GM13977 (cell line): ENCODE results near the gene STAG1.

Source experiments
- DNase-seq: peaks from one replicate; pipeline ENCODE4 v3.0.0; 2012; ENCODE audit warnings: low spot score
- CTCF ChIP-seq: IDR thresholded peaks from 2 replicates; pipeline ENCODE4 v1.5.1; 2012; ENCODE audit warnings: mild to moderate bottlenecking, control low read depth; ENCODE audit not compliant: insufficient read depth; ENCODE audit errors: extremely low read depth, missing control alignments
- in situ Hi-C: fragments of 300-500 bp; cut with MboI; formaldehyde crosslinking; loops from one replicate; pipeline ENCODE4 v1.12.0; 2022; ENCODE audit warnings: low sequenced_read_pairs, low pct_unique_long_range_greater_than_20kb, mixed read lengths, inconsistent platforms; ENCODE audit not compliant: unreplicated experiment

The STAG1 gene

GRCh38 chr3:136457793-136458192, 294.4 kb downstream of the STAG1 start:
- in situ Hi-C loops: no loop called here
- DNase-seq: no peak
- TF ChIP-seq CTCF: no peak

- in situ Hi-C loops: no loop called here
- no peak for TF ChIP-seq CTCF
- DNase-seq: no peak
Observed at GRCh38 chr3:136456196-136456595, 296.0 kb downstream of the STAG1 start.

GRCh38 chr3:136444581-136444980, 307.6 kb downstream of the STAG1 start:
- DNase-seq: no peak
- TF ChIP-seq CTCF: no peak
- in situ Hi-C loops: no loop called here

- no peak for TF ChIP-seq CTCF
- no peak for DNase-seq
- in situ Hi-C loops: no loop called here
Observed at GRCh38 chr3:136437043-136437442, 315.1 kb downstream of the STAG1 start.

GRCh38 chr3:136434429-136434828, 317.7 kb downstream of the STAG1 start:
- TF ChIP-seq CTCF: no peak
- DNase-seq: no peak
- in situ Hi-C loops: no loop called here

GRCh38 chr3:136432685-136433084, 319.5 kb downstream of the STAG1 start:
- in situ Hi-C loops: no loop called here
- no peak for TF ChIP-seq CTCF
- DNase-seq: no peak

GRCh38 chr3:136428167-136428566, 324.0 kb downstream of the STAG1 start:
- TF ChIP-seq CTCF: no peak
- no peak for DNase-seq
- in situ Hi-C loops: no loop called here
